ENCODE measurements around the gene NBEA.

The NBEA gene

GRCh38 chr13:35191883-35192282 lies 249.8 kb downstream of the NBEA start:
- no peak for DNase-seq

GRCh38 chr13:35198613-35199200 lies 256.6 kb downstream of the NBEA start:
- DNase-seq = no peak

- no peak for DNase-seq
Observed at GRCh38 chr13:35208587-35208986, 266.5 kb downstream of the NBEA start.

DNA sequence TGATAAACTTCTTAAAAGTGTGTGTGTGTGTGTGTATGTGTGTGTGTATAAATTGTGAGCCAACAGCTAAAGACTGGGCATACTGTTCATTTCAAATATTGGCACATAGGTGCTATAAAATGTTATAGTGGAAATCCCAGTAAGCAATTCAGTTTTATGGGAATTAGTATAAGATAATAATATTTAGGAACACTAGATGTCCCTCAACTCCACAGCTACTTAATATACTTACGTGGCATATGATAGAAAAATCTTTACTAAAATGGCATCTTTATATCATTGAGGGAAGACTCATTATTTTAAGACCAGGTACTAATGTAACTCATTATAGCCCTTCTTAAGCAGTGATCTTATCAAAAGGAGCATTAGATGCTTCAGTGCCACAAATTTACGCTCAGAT lies 268.2 kb downstream of the NBEA start:
- no peak for DNase-seq

DNA sequence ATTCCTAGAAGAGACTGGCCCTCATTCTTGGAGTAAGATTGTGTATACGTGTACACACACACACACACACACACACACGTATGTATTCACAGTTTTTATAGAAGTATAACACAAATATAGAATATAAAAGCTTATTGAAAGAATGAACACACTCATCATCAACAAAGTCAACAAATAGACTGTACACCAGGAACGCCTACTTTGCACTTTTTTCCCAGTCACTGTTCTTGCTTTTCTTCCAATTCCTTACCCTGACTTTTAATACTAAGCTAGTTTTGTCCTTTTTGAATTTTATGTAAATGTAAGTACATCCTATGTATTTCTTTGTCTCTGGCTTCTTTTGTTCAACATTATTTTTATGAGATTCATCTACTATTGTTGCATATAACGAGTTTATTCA lies 269.9 kb downstream of the NBEA start:
- no peak for DNase-seq

GRCh38 chr13:35213911-35214310 lies 271.8 kb downstream of the NBEA start:
- no peak for DNase-seq

DNA sequence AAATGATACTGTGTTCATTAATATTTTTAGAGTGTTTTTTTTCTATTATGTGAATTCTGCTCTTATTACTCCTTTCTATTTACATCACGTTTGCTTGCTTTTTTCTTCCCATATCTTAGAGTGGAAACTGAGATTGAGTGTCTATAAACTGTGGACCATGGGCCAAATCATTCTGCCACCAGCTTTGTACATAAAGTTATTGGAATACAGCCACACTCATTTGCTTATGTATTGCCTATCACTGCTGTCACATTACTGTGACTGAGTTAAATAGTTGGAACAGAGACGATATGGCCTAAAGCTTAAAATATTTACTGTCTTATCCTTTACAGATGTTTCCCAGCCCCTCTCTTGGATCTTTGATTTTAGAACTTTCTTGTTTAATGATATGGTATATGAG lies 274.1 kb downstream of the NBEA start:
- DNase-seq = no peak

- DNase-seq = no peak
Observed at GRCh38 chr13:35219021-35219420, 277.0 kb downstream of the NBEA start.

DNA sequence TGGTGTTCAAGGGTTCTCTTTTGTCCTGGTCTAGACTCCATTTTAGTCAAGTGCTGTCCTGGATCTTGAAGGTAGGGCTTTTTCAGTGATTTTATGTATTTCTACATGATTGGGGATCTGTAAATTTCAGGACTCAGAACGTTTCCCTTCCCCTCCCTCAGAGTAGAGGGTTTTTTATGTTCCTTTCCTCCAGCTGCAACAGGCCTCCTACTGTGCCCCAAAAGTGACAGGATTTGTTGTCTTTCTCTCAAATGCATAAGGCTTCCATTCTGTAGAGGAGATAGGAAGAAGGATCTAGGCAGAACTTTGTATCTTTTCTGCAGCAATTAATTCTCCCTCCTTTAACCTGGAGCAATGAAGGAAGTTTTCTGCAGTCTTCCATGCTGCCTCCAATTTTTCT lies 283.1 kb downstream of the NBEA start:
- DNase-seq = no peak

DNA sequence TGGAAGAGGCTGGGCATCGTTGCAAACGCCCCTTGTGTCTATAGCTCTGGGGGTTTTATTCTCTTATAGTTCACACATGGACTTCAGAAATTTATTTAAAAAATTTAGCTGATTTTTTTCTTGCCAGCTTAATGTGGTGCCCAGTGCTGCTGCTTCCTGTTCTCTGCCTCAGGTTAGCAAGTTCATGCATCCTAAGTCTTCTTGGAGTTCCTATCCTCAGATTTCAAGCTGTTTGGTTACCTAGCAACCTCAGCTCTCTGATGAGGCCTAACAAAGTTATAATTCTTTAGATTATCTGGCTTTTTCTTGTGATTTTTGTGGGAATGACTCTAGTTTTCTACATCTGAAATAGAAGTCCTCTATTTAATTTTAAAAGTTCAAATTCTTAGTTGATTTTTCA lies 283.5 kb downstream of the NBEA start:
- no peak for DNase-seq

DNA sequence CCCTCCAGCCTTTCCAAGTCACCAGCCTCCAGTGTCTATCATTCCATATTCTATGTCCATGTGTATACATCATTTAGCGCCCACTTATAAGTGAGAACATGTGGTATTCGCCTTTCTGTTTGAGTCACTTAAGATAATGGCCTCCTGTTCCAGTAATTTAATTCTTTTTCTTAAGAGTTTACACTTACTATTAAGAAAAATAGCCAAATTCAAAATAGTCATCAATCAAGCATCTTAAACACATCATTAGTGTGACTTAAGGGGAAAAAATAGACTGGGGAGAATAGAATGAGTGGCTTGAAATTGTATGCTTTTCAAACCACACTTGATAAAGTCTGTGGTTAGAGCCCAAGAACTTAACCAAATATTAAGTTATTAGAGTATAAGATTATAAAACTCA lies 286.5 kb downstream of the NBEA start:
- no peak for DNase-seq

GRCh38 chr13:35231426-35231825 lies 289.4 kb downstream of the NBEA start:
- DNase-seq = no peak

- DNase-seq = no peak
Observed at GRCh38 chr13:35238274-35238673, 296.2 kb downstream of the NBEA start.

- no peak for DNase-seq
Observed at GRCh38 chr13:35252536-35253205, 310.6 kb downstream of the NBEA start.

DNA sequence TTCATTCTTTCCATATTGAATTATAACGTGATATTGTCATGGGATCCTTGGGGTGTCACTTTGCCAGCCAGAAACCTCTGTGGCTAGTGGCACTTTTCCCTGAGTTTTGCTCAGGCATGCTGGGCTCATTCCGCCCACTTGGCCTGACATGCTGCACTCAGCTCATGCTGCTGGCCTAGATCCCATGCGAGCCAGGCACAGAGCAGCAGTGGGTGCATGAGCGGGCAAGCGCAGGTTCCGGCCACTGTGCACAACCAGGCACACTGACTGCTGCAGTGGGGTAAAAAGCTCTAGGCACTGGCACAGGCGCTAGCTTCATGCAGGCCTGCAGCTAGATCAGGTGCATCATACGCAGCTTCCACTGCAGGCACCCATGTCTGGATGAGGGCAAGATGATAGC lies 313.2 kb downstream of the NBEA start:
- DNase-seq = no peak

DNA sequence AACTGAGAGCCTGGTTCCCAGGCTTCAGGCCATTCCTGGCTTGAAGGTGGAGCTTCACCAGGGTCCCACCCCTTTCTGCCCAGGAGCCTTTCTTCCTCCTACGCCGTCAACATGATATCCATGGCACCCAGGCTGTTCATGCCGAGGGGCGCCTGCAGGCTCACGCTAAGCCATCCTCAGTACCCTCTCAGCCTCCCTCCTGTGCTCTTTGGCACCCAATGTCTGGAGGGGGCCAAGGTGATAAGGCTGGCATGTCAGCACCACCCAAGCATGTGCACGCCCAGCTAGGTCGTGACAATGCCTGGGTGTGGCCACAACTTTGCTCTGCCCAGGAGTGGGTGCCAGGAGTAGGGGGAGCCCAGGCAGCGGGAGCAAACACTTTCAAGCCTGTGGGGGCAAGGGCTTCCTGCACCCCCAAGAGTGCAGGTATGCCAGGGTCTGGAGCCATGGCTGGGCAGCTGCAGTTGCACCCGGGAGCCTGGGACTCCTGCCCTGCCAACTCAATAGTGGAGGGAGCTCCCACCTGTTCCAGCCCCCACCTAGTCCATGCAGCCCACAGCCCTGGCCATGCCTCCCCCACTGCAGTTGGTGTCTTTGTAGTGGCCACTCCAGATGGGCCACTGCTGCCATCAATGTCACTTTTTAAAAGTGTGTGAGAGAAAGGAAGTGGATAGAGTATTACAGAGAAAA lies 314.5 kb downstream of the NBEA start:
- DNase-seq = no peak

DNA sequence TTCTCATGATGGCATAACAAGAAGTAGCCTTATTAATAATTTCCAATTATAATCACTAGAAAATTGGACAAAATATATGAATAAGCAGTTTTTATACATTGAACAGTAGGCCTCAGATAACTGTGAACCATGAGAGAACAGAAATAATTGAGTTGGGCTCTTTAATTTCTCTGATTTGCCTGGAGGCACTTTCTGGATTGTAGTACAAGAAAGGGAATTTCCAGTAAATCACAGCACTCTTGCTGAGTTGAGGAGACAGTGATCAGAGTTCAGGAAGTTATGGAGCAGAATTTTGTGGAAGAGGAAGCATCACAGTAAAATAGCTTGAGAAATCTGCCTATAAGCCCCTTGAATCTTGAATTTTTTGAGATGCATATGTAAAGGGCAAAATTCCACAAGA lies 318.2 kb downstream of the NBEA start:
- DNase-seq = no peak

DNA sequence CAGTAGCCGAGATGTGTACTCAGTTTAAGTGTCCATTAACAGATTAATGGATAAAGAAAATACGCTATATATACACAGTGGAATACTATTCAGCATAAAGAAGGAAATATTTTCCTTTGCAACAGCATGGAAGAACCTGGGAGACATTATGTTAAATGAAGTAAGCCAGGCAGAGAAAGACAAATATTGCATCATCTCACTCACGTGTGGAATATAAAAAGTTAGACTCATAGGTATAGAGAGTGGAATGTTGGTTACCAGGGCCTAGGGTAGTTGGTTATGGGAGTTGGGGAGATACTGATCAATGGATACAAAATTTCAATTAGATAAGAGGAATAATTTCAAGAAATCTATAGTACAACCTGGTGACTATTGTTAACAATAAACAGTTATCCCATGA lies 324.3 kb downstream of the NBEA start:
- no peak for DNase-seq

DNA sequence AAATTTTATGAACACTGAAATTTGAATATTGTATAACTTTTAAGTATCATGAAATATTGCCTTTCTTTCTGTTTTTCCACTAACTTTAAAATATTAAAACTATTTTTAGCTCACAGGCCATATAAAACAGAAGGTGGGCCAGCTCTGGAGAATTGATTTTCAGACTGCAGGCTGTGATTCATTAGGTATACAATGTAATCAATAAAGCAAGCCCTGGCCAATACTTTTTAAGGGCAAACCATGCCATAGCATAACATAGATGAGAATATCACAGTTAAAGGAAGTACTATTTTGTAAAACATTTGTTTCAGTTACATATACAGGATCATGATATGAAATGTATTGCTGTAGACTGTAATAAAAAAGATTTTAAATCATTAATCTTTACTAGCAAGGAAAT lies 336.8 kb downstream of the NBEA start:
- DNase-seq = no peak

DNA sequence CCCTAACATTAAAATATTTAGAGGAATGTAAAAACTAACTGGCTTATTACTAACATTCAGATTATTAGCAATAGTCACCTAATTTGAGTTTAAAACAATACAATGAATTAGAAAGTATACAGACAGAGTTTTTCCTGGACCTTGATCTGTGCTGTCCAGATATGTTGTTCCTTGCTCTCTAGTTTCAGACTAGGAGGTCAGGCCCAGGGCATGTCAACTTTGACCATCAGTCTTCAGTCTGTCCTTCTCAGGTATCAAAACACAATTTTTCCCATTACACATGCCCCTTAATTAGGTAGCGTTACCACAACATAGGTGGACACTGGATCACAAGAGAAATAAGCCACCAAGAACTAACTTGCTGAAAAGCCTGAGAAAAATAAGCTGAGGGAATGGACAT lies 337.4 kb downstream of the NBEA start:
- DNase-seq = no peak

DNA sequence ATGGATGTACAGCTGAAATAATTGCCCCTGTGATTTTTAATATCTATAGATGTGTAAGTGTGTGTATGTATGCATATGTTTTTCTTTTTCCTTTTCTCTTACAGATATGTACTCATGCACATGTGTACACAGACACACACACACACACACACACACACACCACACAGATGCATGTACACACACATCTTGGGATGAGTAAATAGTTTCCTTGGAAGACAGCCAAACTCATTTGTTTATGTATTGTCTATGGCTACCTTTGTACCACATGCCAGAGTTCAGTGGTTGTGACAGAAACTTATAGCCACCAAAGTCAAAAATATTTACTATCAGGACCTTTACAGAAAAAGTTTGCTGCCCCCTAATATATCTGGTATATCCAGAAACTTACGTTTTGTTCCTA lies 341.8 kb downstream of the NBEA start:
- no peak for DNase-seq

GRCh38 chr13:35285677-35286076 lies 343.6 kb downstream of the NBEA start:
- DNase-seq = no peak

DNA sequence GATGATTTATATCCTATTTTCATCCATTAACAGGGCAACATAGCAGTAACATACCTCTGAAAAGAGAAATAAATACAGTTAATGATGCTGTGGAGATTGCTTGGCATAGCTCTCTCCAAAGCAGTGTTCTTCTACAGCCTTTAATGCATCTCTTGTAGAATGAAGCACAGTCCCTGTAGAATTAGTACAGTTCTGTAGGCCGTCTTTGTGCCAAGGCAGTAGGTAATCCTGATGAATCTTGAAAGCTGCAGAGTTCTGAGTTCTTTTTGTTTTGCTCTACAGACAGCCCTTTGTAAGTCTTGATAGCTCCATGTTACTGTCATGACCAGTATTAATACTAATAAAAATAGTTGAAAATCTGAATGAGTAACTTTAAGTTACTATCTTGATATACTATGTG lies 350.3 kb downstream of the NBEA start:
- DNase-seq = no peak

DNA sequence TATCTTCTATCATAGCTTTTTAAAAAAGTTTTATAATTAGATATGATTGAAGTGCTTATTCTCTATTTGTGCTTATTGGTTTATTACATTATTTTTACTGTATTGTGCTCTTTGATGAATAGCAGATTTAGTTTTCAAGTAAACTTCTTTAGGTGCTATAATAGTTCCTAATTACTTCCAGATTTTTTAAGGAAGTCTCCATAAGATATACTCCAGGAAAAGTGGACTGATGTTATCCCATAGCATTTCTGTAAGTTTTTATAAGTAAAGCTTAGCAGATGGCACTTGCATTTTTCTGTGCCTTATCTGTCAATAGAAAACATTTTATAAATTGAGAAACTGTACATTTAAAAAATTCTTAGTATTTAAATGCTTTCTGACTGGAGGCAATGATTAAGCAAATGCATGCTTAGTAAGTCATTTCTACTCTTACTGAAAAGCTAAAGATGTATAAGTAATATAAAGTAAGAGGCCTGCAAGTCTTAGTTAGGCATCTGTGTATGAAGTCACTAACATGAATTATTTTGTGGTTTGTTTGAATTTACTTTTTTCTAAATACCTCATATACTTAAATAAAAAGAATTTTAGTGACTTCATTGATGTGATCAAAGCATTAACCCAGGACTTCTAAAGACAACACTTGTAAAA lies 351.6 kb downstream of the NBEA start:
- DNase-seq = no peak

All from right hindlimb (tissue), 1 donor.